ENCODE measurements around the gene UQCRHL.
"Not testable (repeated sequence)": the region's sequence is repeated elsewhere in the genome, so short reads cannot be mapped to it uniquely, and the experiment has no call there.

The UQCRHL gene

GRCh38 chr1:15807549-15807948, at the start of gene UQCRHL:
UQCRHL (minus strand) TSS chr1:15807649; CDS start chr1:15807649, 0 bp downstream.
- DNase-seq, result not testable (repeated sequence)

GRCh38 chr1:15856888-15857287, 49.4 kb upstream of the UQCRHL start:
- DNase-seq, result no peak

- DNase-seq, result no peak
Observed at GRCh38 chr1:15852828-15853302, 45.4 kb upstream of the UQCRHL start.

GRCh38 chr1:15852036-15852827, 44.8 kb upstream of the UQCRHL start:
- DNase-seq, result no peak

GRCh38 chr1:15851210-15852035, 44.0 kb upstream of the UQCRHL start:
- DNase-seq, result no peak

GRCh38 chr1:15850471-15851001, 43.1 kb upstream of the UQCRHL start:
- DNase-seq, result no peak

GRCh38 chr1:15849775-15850324, 42.4 kb upstream of the UQCRHL start:
- DNase-seq, result no peak

- DNase-seq, result no peak
Observed at GRCh38 chr1:15848929-15849774, 41.7 kb upstream of the UQCRHL start.

- no peak for DNase-seq
Observed at GRCh38 chr1:15848143-15848928, 40.9 kb upstream of the UQCRHL start.

GRCh38 chr1:15847893-15848142, 40.4 kb upstream of the UQCRHL start:
- DNase-seq, result no peak

- peak; percentile 64 for DNase-seq
Observed at GRCh38 chr1:15847100-15847892, 39.8 kb upstream of the UQCRHL start, which contains the start of gene SPEN. SPEN (plus strand) TSS chr1:15847707; CDS start chr1:15848068, 361 bp downstream.

GRCh38 chr1:15846056-15846455, 38.6 kb upstream of the UQCRHL start:
- not testable (repeated sequence) for DNase-seq

- no peak for DNase-seq
Observed at GRCh38 chr1:15843826-15844572, 36.5 kb upstream of the UQCRHL start.

- DNase-seq, result no peak
Observed at GRCh38 chr1:15838721-15839120, 31.3 kb upstream of the UQCRHL start.

- no peak for DNase-seq
Observed at GRCh38 chr1:15837931-15838330, 30.5 kb upstream of the UQCRHL start.

GRCh38 chr1:15836772-15837669, 29.6 kb upstream of the UQCRHL start:
- no peak for DNase-seq

- DNase-seq, result not testable (repeated sequence)
Observed at GRCh38 chr1:15836511-15836771, 29.0 kb upstream of the UQCRHL start.

GRCh38 chr1:15835741-15836510, 28.5 kb upstream of the UQCRHL start:
- peak; percentile 78 for DNase-seq
